ENCODE measurements around the gene ERP44.
A peak's percentile ranks its signal among the peaks of the same experiment; 100 is the strongest.

Gene ERP44

GRCh38 chr9:100052375-100052774 is 46.4 kb downstream of the ERP44 start:
- Histone ChIP-seq H3K4me2 (ENCODE audit: low read depth, low read length, poor library complexity, severe bottlenecking) (peak overlapping the region; percentile 14), H3F3A (ENCODE audit: insufficient read depth) (peaks cover 9% of the 10 kb centered on the region; the same call in 1 of the 2 replicates), H2AFZ (ENCODE audit: low read depth, low read length, severe bottlenecking) (no peak overlapping the region), H3K27me3 (ENCODE audit: low read length) (no peaks in the 10 kb centered on the region), H3K27ac (ENCODE audit: low read depth, low read length) (peak overlapping the region; percentile 32; the same call in 1 of the 2 replicates), H3K36me3 (ENCODE audit: low read length) (peaks cover 30% of the 10 kb centered on the region), H3K9me3 (ENCODE audit: insufficient read depth, low read length) (no peaks in the 10 kb centered on the region), H3K9ac (ENCODE audit: low read length) (no peak overlapping the region), H3K9me2 (replicated peaks; ENCODE audit: insufficient read depth, low read length) (no peaks in the 10 kb centered on the region), H3K4me3 (ENCODE audit: insufficient read depth, low read length, poor library complexity, severe bottlenecking) (no peak overlapping the region), H3K79me2 (ENCODE audit: insufficient read depth, low read length) (peaks cover 29% of the 10 kb centered on the region), H4K20me1 (ENCODE audit: low read depth, low read length) (no peaks in the 10 kb centered on the region)
- no peak for TF ChIP-seq EZH2phosphoT487 (conservative IDR thresholded peaks at IDR 0.05; ENCODE audit: low read length)
- TF ChIP-seq CTCF (IDR thresholded peaks at IDR 0.05; ENCODE audit: insufficient read depth, low read length, poor library complexity, severe bottlenecking), result no peak

GRCh38 chr9:100049551-100049950 is 49.2 kb downstream of the ERP44 start:
- no peak overlapping the region for H3K9ac ChIP-seq (ENCODE audit: low read length)
- peaks cover 38% of the 10 kb centered on the region for H3K79me2 ChIP-seq (ENCODE audit: insufficient read depth, low read length)
- H3K9me2 ChIP-seq (replicated peaks; ENCODE audit: insufficient read depth, low read length), result no peaks in the 10 kb centered on the region
- peaks cover 38% of the 10 kb centered on the region for H3K36me3 ChIP-seq (ENCODE audit: low read length)
- peaks cover 9% of the 10 kb centered on the region; the same call in 1 of the 2 replicates for H3F3A ChIP-seq (ENCODE audit: insufficient read depth)
- no peaks in the 10 kb centered on the region for H3K9me3 ChIP-seq (ENCODE audit: insufficient read depth, low read length)
- no peak overlapping the region for H2AFZ ChIP-seq (ENCODE audit: low read depth, low read length, severe bottlenecking)
- H3K27me3 ChIP-seq (ENCODE audit: low read length), result no peaks in the 10 kb centered on the region
- H3K27ac ChIP-seq (ENCODE audit: low read depth, low read length), result no peak overlapping the region
- no peaks in the 10 kb centered on the region for H4K20me1 ChIP-seq (ENCODE audit: low read depth, low read length)
- H3K4me3 ChIP-seq (ENCODE audit: insufficient read depth, low read length, poor library complexity, severe bottlenecking), result no peak overlapping the region
- no peak overlapping the region for H3K4me2 ChIP-seq (ENCODE audit: low read depth, low read length, poor library complexity, severe bottlenecking)
- TF ChIP-seq EZH2phosphoT487 (conservative IDR thresholded peaks at IDR 0.05; ENCODE audit: low read length), result no peak

- H3K36me3 ChIP-seq (ENCODE audit: low read length), result peaks cover 21% of the 10 kb centered on the region
Measured at GRCh38 chr9:100038472-100038871, 60.3 kb downstream of the ERP44 start.

More at GRCh38 chr9:100038472-100038871, 60.3 kb downstream of the ERP44 start:
- Histone ChIP-seq H3K9ac (ENCODE audit: low read length) (no peak overlapping the region), H3K27ac (ENCODE audit: low read depth, low read length) (no peak overlapping the region), H2AFZ (ENCODE audit: low read depth, low read length, severe bottlenecking) (no peak overlapping the region), H4K20me1 (ENCODE audit: low read depth, low read length) (no peaks in the 10 kb centered on the region), H3K27me3 (ENCODE audit: low read length) (no peaks in the 10 kb centered on the region), H3K4me3 (ENCODE audit: insufficient read depth, low read length, poor library complexity, severe bottlenecking) (no peak overlapping the region), H3K9me2 (replicated peaks; ENCODE audit: insufficient read depth, low read length) (no peaks in the 10 kb centered on the region), H3K4me2 (ENCODE audit: low read depth, low read length, poor library complexity, severe bottlenecking) (no peak overlapping the region), H3F3A (ENCODE audit: insufficient read depth) (no peaks in the 10 kb centered on the region), H3K79me2 (ENCODE audit: insufficient read depth, low read length) (peaks cover 95% of the 10 kb centered on the region), H3K9me3 (ENCODE audit: insufficient read depth, low read length) (peaks cover 11% of the 10 kb centered on the region; the same call in 1 of the 2 replicates)
- TF ChIP-seq CTCF (IDR thresholded peaks at IDR 0.05; ENCODE audit: insufficient read depth, low read length, poor library complexity, severe bottlenecking) (no peak), EZH2phosphoT487 (conservative IDR thresholded peaks at IDR 0.05; ENCODE audit: low read length) (no peak)
